ENCODE results near the gene MAP7.

- TF ChIP-seq POLR2A (IDR thresholded peaks at IDR 0.05; ENCODE audit: low read length) (no peak), CTCF (IDR thresholded peaks at IDR 0.05) (no peak), USF2 (IDR thresholded peaks at IDR 0.05) (no peak), BHLHE40 (IDR thresholded peaks at IDR 0.05; ENCODE audit: low read depth, low read length) (no peak), RAD21 (conservative IDR thresholded peaks at IDR 0.05 in 1 of 2, IDR thresholded peaks at IDR 0.05 in 1 of 2) (no peak), CEBPB (IDR thresholded peaks at IDR 0.05) (no peak), MAZ (IDR thresholded peaks at IDR 0.05; ENCODE audit: borderline replicate concordance, low read depth, low read length) (no peak), MYC (IDR thresholded peaks at IDR 0.05; ENCODE audit: borderline replicate concordance, low read length) (no peak), FOSL2 (IDR thresholded peaks at IDR 0.05) (no peak), FOSL2 (CRISPR knock-in tag; IDR thresholded peaks at IDR 0.05) (no peak), RARB (CRISPR knock-in tag; IDR thresholded peaks at IDR 0.05) (no peak), RCOR1 (IDR thresholded peaks at IDR 0.05; ENCODE audit: low read depth, low read length) (no peak), HOXB13 (CRISPR knock-in tag; IDR thresholded peaks at IDR 0.05; ENCODE audit: low read depth) (no peak), JUN (IDR thresholded peaks at IDR 0.05) (no peak), MAX (IDR thresholded peaks at IDR 0.05) (no peak)
Observed at GRCh38 chr6:136362421-136363356, 187.5 kb downstream of the MAP7 start.
